Urothelium cell line (cell line): ENCODE results near the gene PRKAR1A.

Source experiments
- DNase-seq: peaks from one replicate; pipeline ENCODE4 v3.0.0; 2011; ENCODE audit warnings: low spot score, mixed read lengths
- FAIRE-seq: peaks from 2 replicates; lab custom pipeline; 2011; peaks lifted over from hg19 to GRCh38; lab: Jason Lieb, UNC

Gene PRKAR1A

GRCh38 chr17:68596411-68596945 is 84.2 kb downstream of the PRKAR1A start:
- no peak for FAIRE-seq
- DNase-seq, result no peak

DNA sequence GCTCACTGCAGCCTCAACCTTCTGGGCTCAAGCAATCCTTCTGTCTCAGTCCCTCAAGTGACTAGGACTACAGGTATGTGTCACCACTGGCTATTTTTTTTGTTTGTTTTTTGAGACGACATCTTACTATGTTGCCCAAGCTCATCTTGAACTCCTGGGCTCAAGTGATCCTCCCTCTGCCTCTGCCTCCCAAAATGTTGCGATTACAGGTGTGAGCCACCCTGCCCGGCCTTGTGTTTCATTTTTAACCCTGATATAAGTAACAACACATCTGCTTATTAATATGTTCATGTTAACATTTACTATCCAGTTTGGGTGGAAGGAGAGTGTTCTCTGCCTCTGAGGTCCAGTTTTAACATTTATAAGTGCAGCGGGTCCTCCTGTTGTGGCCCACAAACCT is 85.8 kb downstream of the PRKAR1A start:
- FAIRE-seq (no peak), DNase-seq (no peak)

DNA sequence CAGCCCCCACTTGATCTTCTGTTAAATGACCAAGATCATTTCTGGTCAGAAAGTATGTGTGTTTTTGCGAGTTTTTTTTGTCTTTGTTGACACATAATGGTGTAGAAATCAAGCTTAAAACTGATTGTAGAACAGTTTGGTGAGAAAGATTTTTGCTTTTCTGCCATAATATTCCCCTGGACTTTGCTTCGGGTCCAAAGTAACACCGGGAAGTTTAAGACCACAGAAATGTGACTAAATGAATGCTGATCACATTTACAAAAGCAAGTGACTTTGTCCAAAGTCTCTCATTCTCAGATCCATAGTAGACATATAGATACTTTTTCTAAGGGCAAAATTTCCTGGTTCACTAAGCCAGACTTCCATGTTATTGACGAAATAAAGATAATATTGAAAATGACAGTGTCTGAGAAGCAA is 86.3 kb downstream of the PRKAR1A start:
- FAIRE-seq, result no peak
- DNase-seq, result no peak

DNA sequence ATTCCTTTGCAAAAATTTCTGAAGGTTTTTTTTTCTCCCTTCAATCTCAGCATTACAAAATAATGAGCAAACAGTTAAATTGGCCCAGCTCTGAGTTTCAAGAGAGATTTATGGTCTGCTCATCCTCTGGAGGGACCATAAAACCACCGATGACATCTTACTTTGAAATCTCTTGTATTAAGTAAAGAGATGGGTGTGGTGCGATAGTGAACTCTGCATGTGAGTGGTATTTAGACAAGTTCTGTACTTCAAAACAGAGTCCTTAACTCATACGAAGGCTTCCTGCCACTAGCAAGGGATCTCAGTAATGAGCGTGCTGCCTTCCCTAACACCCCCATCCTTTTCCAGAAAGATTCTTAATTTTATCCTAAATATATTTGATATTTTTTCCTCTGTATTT is 86.9 kb downstream of the PRKAR1A start:
- DNase-seq (no peak), FAIRE-seq (no peak)

DNA sequence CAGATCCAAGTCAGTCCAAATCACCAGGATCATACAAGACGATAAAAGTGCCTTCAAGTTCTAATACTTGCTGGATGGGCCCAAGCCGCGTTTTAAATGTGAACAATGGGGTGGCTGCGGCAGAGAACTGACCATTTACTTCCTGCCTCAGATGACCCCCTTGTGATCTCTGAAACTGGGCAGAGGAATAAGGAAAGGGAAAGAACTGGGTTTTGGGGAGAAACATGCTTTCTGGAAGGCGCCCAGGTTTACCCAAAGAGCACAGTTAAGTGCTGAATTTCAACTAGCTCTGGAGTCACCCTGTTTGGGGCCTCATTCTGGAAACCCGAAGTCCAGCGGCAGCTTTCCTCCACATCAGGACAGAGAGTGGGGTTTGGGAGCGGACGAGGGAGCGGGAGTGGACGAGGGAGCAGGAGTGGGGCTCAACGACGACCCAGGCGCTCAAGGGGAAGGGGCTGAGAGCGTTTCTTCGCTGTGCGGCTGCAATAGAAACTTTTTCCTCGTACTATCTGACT is 87.4 kb downstream of the PRKAR1A start:
- DNase-seq (no peak), FAIRE-seq (no peak)

- FAIRE-seq, result no peak
- DNase-seq, result no peak
Observed at GRCh38 chr17:68600067-68600930, 88.1 kb downstream of the PRKAR1A start.
